ENCODE data around the gene VKORC1.

VKORC1 gene

DNA sequence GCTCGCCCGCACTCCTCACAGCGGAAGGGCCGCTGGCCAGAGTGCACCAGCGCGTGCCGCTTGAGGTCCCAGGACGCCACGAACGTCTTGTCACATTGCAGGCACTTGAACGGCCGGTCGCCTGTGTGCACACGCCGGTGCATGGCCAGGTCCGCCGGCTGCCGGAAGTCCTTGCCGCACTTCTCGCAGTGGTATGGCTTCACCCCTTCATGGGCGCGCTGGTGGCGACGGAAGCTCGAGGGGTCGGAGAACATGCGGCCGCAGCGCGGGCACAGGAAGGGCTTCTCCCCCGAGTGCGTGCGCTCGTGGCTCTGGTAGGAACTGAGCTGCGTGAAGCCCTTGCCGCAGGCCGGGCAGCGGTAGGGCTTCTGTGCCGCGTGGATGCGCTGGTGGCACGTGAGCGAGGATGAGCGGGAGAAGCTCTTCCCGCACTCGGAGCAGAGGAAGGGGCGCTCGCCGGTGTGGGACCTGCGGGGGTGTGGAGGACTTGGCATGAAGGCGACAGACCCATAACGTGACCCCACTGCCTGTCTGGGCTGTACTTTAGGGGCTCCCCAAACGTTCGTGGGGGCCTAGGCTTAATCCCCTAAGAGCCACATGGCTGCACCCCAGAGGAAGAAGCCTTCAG, 32.7 kb downstream of the VKORC1 start:
- Histone ChIP-seq H2AFZ (ENCODE audit: low read depth, low read length, severe bottlenecking) (no peak overlapping the region), H3F3A (ENCODE audit: insufficient read depth) (0 out of 2 replicates have a peak, but pooled peaks cover 3% of the 10 kb centered on the region), H3K36me3 (ENCODE audit: low read length) (no peaks in the 10 kb centered on the region), H3K27ac (ENCODE audit: low read depth, low read length) (no peak overlapping the region), H3K9me3 (ENCODE audit: insufficient read depth, low read length) (no peaks in the 10 kb centered on the region), H3K9me2 (replicated peaks; ENCODE audit: insufficient read depth, low read length) (no peaks in the 10 kb centered on the region), H3K9ac (ENCODE audit: low read length) (no peak overlapping the region), H3K79me2 (ENCODE audit: insufficient read depth, low read length) (peaks cover 13% of the 10 kb centered on the region), H3K4me2 (ENCODE audit: low read depth, low read length, poor library complexity, severe bottlenecking) (no peak overlapping the region), H3K27me3 (ENCODE audit: low read length) (no peaks in the 10 kb centered on the region), H3K4me3 (ENCODE audit: insufficient read depth, low read length, poor library complexity, severe bottlenecking) (no peak overlapping the region), H4K20me1 (ENCODE audit: low read depth, low read length) (no peaks in the 10 kb centered on the region)
- no peak for TF ChIP-seq EZH2phosphoT487 (conservative IDR thresholded peaks at IDR 0.05; ENCODE audit: low read length)
- TF ChIP-seq, protein P1, sequence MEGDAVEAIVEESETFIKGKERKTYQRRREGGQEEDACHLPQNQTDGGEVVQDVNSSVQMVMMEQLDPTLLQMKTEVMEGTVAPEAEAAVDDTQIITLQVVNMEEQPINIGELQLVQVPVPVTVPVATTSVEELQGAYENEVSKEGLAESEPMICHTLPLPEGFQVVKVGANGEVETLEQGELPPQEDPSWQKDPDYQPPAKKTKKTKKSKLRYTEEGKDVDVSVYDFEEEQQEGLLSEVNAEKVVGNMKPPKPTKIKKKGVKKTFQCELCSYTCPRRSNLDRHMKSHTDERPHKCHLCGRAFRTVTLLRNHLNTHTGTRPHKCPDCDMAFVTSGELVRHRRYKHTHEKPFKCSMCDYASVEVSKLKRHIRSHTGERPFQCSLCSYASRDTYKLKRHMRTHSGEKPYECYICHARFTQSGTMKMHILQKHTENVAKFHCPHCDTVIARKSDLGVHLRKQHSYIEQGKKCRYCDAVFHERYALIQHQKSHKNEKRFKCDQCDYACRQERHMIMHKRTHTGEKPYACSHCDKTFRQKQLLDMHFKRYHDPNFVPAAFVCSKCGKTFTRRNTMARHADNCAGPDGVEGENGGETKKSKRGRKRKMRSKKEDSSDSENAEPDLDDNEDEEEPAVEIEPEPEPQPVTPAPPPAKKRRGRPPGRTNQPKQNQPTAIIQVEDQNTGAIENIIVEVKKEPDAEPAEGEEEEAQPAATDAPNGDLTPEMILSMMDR (IDR thresholded peaks at IDR 0.05; ENCODE audit: insufficient read depth, low read length, poor library complexity, severe bottlenecking), result no peak

- no peak overlapping the region for H3K9ac ChIP-seq (ENCODE audit: low read length)
- no peaks in the 10 kb centered on the region for H3K36me3 ChIP-seq (ENCODE audit: low read length)
- H3F3A ChIP-seq (ENCODE audit: insufficient read depth), result 0 out of 2 replicates have a peak, but pooled peaks cover 3% of the 10 kb centered on the region
- no peaks in the 10 kb centered on the region for H3K9me3 ChIP-seq (ENCODE audit: insufficient read depth, low read length)
- no peaks in the 10 kb centered on the region for H3K9me2 ChIP-seq (replicated peaks; ENCODE audit: insufficient read depth, low read length)
- H3K79me2 ChIP-seq (ENCODE audit: insufficient read depth, low read length), result peaks cover 6% of the 10 kb centered on the region; the same call in 1 of the 2 replicates
- H4K20me1 ChIP-seq (ENCODE audit: low read depth, low read length), result no peaks in the 10 kb centered on the region
- no peak for TF ChIP-seq EZH2phosphoT487 (conservative IDR thresholded peaks at IDR 0.05; ENCODE audit: low read length)
- TF ChIP-seq, protein P1 (IDR thresholded peaks at IDR 0.05; ENCODE audit: insufficient read depth, low read length, poor library complexity, severe bottlenecking), result no peak
- no peaks in the 10 kb centered on the region for H3K27me3 ChIP-seq (ENCODE audit: low read length)
- H3K4me3 ChIP-seq (ENCODE audit: insufficient read depth, low read length, poor library complexity, severe bottlenecking), result no peak overlapping the region
- no peak overlapping the region for H2AFZ ChIP-seq (ENCODE audit: low read depth, low read length, severe bottlenecking)
- H3K27ac ChIP-seq (ENCODE audit: low read depth, low read length), result no peak overlapping the region
- H3K4me2 ChIP-seq (ENCODE audit: low read depth, low read length, poor library complexity, severe bottlenecking), result no peak overlapping the region
These were observed 33.3 kb downstream of the VKORC1 start for GRCh38 chr16:31061126-31061812.

GRCh38 chr16:31055613-31056012, 39.0 kb downstream of the VKORC1 start:
- Histone ChIP-seq H3K4me3 (ENCODE audit: insufficient read depth, low read length, poor library complexity, severe bottlenecking) (no peak overlapping the region), H3K4me2 (ENCODE audit: low read depth, low read length, poor library complexity, severe bottlenecking) (no peak overlapping the region), H3F3A (ENCODE audit: insufficient read depth) (0 out of 2 replicates have a peak, but pooled peaks cover 3% of the 10 kb centered on the region), H2AFZ (ENCODE audit: low read depth, low read length, severe bottlenecking) (no peak overlapping the region), H3K9me3 (ENCODE audit: insufficient read depth, low read length) (no peaks in the 10 kb centered on the region), H3K27me3 (ENCODE audit: low read length) (no peaks in the 10 kb centered on the region), H3K79me2 (ENCODE audit: insufficient read depth, low read length) (no peaks in the 10 kb centered on the region), H3K27ac (ENCODE audit: low read depth, low read length) (no peak overlapping the region), H3K36me3 (ENCODE audit: low read length) (no peaks in the 10 kb centered on the region), H3K9ac (ENCODE audit: low read length) (no peak overlapping the region), H3K9me2 (replicated peaks; ENCODE audit: insufficient read depth, low read length) (no peaks in the 10 kb centered on the region), H4K20me1 (ENCODE audit: low read depth, low read length) (no peaks in the 10 kb centered on the region)
- TF ChIP-seq, protein P1 (IDR thresholded peaks at IDR 0.05; ENCODE audit: insufficient read depth, low read length, poor library complexity, severe bottlenecking), result no peak
- TF ChIP-seq EZH2phosphoT487 (conservative IDR thresholded peaks at IDR 0.05; ENCODE audit: low read length), result no peak

Measured in SU-DHL-6 (cell line).